Fibroblast of skin of right biceps (primary cell): ENCODE data around the gene SCEL.

ENCODE experiments used
- DNase-seq: peaks from one replicate; pipeline ENCODE4 v3.0.0-alpha.2; 2013

SCEL gene

DNA sequence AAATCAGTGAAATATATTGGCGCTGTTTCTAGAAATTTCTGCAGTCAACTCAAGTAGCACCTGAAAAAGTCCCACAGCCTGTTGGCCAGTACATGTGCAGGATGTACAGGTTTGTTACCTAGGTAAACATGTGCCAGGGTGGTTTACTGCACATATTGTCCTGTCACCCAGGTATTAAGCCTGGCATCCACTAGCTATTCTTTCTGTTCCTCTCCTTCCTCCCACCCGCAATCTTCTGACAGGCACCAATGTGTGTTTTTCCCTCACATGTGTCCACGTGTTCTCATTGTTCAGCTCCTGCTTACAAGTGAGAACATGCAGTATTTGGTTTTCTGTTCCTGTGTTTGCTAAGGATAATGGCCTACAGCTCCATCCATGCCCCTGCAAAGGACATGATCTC is 13.1 kb upstream of the SCEL start:
- no peak for DNase-seq

- DNase-seq, result no peak
These were observed 12.1 kb upstream of the SCEL start for GRCh38 chr13:77523386-77523785.

- no peak for DNase-seq
These were observed 11.4 kb upstream of the SCEL start for GRCh38 chr13:77523834-77524728.

- no peak for DNase-seq
These were observed 7.1 kb upstream of the SCEL start for GRCh38 chr13:77528414-77528813.

DNA sequence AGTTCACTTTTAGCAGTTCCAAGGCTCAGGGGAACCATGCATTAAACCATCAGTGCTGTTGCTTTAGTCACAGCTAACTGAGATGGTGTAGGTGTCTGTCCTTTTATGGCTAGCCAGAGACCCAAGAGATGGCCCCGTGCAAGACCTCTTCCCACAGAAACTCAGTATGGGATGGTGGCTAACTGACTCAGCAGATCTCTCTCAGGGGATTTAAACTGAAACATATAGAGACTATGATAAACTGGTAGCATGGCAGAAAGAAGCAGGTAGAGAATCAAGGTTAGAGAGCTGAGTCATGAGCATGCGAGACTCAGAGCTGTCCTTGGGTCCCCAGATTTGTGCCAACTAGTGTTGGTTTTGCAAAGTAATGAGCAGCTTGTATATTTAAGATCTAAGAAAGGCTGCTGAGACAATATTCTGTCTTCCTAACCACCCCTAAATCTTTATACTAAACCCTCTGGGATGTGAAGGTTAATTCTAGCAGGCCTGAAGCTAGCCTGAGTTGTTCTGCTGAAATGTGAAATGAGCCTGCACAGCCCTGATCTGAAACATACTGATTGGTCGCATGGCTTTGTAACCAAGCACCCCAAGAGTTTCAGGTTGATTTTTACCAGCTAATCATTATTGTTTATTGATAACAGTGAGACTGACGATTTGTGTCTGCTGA is 6.5 kb upstream of the SCEL start:
- DNase-seq, result no peak

GRCh38 chr13:77529501-77529840 is 6.0 kb upstream of the SCEL start:
- no peak for DNase-seq

DNA sequence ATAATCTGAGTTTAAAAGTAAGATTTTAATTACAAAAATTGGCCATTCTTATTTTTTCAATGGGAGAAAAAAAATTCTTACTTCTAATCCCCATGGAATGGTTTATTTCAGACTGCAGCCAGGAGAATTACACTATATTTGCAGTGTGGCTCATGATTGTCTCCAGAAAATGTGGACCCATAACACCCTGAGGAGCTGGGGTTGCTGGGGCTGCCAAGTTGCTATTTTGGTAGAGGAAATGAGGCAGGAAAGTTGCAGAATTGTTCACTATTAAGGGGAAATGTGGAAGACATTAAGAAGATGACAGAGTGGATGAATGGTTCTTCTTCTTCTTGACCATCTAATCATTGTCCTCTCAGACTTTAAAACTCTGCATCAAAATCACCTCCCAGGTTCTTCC is 4.6 kb upstream of the SCEL start:
- no peak for DNase-seq

GRCh38 chr13:77532983-77533382 is 2.5 kb upstream of the SCEL start:
- no peak for DNase-seq

DNA sequence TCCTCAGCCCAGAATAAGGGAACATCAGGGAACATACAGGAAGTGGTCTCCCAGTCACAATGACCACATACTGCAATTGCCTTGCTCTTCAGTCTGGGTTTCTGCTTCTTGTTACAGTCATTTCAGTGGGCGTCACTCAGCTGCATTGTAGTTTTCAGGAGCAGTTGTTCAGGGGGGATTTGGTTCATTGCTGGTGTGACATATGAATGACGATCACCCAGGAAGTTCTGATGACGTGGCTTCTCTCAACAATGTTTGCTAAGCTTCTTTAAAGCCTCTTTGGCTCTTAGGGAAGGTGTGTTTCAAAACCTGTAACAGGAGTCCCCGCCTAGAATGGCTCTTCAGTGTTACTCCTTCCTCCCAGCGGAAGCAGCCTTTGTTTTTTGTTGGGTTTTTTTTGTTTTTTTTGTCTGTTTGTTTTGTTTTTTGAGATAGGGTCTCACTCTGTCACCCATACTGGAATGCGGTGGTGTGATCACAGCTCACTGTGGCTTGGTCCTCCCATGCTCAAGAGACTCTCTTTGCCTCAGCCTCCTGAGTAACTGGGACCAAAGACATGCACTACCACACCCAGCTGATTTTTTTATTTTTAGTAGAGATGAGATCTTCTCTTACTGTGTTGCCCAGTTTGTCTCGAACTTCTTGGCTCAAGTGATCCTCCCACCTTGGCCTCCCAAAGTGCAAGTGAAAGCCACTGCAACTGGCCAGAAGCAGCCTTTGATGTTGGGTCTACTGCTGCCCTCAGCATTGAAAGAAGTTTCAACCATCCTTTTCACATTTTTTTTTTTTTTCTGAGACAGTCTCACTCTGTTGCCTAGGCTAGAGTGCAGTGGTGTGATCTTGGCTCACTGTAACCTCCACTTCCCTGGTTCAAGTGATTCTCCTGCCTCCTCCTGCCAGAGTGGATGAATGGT is 1.4 kb upstream of the SCEL start:
- DNase-seq, result peak; percentile 22

DNA sequence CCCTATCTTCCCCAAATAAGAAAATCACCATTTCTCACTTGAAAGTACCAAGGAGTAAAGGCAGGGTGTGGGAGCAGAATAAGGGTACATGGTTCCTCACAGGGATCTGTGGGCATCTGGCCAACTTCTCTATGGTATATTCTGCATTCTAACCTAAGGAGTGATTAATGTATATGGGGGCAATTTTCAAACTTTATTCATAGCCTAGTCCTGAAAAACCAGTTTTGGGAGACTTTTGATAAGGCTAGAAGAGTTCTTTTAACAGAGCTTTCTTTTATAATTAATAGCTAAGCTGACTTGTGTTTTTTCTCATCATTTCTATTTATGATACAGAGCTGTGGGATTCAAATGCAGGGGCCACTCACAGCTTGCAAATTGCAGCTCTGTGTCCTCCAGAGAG is 852 bp downstream of the SCEL start:
- no peak for DNase-seq

GRCh38 chr13:77537289-77537919 is 1.9 kb downstream of the SCEL start:
- peak; percentile 47 for DNase-seq

- DNase-seq, result no peak
These were observed 8.2 kb downstream of the SCEL start for GRCh38 chr13:77543711-77544110.

DNA sequence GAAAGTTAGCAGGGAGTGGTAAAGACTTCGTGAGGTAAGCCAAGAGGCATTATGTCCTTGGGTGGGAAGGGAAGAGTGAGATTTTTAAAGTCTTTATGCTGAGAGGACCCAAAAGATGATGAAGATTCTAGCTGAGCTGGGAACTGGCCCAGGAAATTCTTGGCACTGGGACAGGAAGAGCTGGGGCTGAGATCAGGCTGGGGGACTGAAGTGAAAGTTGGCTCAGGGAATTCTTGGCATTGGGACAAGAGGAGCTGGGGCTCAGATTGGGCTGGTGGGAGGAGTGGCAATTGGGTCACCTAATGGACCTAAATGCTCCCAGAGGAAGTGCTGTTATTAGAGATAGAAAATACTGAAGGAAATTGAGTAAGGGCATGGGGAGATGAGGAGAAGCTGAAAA is 8.8 kb downstream of the SCEL start:
- DNase-seq, result peak; percentile 74

DNA sequence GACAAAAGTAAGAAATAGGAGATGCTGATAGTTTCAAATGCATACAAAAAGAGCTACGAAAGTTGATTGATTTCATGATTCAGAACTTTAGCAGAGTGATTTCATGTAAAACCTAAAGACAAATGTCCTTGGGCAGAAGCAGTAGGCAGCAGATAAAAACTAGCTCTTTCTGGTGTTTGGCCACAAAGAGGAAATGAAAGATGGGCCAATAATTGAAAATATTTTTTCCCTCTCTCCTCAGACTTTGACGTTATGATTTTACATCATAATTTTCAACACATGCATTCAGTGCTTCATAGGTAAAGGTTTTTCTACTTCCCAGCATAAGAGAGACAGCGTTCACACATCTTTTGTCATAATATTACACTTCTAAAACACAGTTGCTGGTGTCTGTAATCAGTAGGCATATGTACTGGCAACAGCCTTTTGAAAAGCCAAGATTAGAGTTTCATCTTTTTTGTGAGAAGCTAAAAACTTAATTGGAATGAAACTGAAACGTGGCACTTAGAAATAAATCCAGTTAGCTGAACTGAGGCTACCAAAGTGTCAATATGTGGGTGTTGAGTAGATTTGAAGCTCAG is 9.3 kb downstream of the SCEL start:
- no peak for DNase-seq

GRCh38 chr13:77545626-77546412 is 10.3 kb downstream of the SCEL start:
- no peak for DNase-seq

- no peak for DNase-seq
These were observed 12.6 kb downstream of the SCEL start for GRCh38 chr13:77548095-77548494.

GRCh38 chr13:77548594-77548993 is 13.1 kb downstream of the SCEL start:
- no peak for DNase-seq

DNA sequence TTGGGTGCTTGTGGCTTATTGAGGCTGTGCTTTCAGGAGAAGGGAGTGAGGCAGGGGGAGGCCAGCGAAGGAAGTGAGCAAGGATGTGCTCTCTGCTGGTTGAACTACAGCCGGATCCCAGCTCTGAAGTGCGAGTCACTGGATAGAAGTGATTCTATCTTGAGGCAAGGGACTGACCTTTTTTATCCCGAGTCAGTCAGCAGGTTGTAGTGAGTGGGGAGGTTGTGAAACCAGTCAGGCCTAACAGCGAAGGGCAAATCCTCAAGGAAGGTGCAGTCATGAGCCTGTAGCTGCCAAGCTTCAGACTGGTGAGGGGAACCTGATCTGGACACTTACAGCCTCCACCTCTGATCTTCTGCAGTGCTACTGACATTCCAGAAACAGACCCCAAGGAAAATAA is 18.6 kb downstream of the SCEL start:
- no peak for DNase-seq

DNA sequence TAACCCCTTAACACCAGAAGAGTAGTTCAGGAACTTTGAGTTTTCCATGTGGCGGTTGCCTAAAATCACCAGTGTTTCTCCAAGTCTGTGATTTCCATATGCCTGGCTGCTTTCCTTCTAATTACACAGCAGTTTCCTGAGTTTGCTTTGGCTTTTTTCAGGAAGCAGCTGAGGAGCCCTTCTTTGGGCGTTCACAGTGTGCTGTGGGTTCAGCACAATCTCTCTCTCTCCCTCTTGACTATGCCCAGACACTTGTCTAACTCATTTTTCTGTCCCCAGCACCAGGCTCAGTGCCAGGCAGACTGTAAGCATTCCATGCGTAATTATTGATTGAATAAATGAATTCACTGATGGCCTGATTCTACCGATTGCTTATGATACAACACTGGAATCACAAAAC is 19.7 kb downstream of the SCEL start:
- DNase-seq, result no peak

- DNase-seq, result no peak
These were observed 22.5 kb downstream of the SCEL start for GRCh38 chr13:77558016-77558415.

DNA sequence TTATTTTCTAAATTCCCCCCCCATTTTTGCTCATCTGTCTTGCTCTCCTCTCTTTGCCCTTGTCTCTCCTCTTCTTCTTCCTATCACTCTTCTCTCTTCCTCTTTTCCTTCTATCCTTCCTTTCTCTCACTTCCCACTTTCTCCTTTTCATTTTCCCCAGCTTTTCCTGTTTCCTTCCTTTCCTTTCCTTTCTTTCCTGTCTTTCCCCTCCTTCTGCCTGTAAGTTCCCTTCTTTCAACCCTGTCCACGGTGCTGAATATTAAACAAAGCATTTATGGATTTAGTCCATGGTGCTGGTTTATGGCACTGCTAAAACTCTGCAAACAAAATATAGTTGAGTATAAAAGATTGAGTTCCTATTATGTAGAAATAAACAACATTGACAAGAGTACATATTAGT is 27.6 kb downstream of the SCEL start:
- DNase-seq, result peak; percentile 29

DNA sequence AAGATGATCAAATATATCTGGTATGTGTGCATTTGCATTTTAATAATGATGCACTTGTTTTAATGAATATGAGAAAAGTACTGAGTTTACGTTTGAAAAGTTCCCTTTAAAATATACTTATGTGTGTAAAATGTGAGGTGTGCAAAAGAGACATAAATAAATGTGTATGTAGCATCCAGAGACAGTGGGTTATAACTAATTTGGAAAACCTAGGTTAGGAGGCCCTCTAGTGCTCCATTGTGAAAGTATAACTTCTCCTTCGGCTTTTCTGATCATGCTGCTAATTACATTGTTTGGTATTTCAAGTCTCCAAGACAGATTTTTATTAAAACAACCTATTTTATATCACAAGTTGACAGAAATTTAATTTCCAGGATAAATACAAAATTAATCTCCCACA is 30.1 kb downstream of the SCEL start:
- peak; percentile 35 for DNase-seq
